Measurements from ENCODE around the gene ERAL1. TPM values are rescaled to one million over a fixed set of nuclear protein-coding genes. Genes with fewer than 3 reads are reported as not detected.

ERAL1 gene
- total and polyA plus RNA-seq, 2 of the 13 experiments (the other 11 are each of a cell fraction or from before 2014, with no cell fraction given), result 46.9 to 72.2 TPM

DNA sequence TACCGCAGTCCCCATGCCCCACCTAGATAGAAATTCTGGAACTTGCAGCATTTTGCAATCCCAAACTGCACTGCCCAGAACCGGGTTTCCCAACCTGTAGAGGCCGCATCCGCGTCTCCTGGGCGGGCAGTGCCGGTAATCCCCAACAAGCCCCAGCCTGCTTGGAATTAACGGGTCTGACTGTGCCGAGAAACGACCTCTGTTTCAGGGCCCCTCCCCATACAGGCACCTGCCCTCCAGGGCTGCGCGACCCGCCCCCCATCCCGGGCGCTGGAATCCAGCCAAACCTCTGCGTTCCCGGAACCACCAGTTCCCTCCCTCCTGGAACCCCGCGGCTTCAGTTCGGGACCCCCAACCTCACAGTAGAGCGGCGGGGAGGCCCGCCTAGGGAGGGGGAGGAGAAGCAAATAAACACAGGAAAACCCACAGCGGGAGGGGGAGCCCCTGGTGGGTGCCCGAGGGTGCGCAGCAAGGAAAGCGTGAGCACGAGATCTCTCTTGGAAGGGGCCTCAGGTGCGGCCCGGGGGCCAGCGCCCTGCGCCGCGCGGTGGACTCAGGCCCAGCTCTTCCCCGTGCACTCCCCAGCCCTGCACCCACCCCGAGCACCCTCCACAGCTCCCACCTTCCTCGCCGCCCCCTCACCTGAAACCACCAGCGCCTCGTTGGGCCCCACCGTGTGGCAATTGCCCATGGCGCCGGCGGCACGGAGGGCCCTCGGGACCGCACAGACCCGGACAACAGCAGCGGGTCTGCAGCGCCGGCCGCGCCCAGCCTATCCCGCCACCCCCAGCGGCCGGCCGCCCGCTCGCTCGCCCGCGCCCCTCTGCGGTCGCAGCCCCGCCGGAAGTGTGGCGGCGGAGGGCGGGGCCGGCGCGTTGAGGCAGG is 42.3 kb downstream of the ERAL1 start, which contains the start of gene FLOT2 (continued):
- TF ChIP-seq, protein P1, sequence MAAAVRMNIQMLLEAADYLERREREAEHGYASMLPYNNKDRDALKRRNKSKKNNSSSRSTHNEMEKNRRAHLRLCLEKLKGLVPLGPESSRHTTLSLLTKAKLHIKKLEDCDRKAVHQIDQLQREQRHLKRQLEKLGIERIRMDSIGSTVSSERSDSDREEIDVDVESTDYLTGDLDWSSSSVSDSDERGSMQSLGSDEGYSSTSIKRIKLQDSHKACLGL (CRISPR knock-in tag; IDR thresholded peaks at IDR 0.05), result no peak; the same call in 1 of the 2 replicates
- TF ChIP-seq POLR2G (IDR thresholded peaks at IDR 0.05; ENCODE audit: low read depth, low read length), result peak; percentile 87
- TF ChIP-seq ZKSCAN1 (IDR thresholded peaks at IDR 0.05; ENCODE audit: low read length), result no peak
- no peak for TF ChIP-seq HNF4G (IDR thresholded peaks at IDR 0.05; ENCODE audit: borderline replicate concordance, low read depth, low read length)
- TF ChIP-seq HNF4G (CRISPR knock-in tag; IDR thresholded peaks at IDR 0.05; ENCODE audit: borderline replicate concordance, low read depth), result no peak
- TF ChIP-seq HMGXB4 (CRISPR knock-in tag; IDR thresholded peaks at IDR 0.05; ENCODE audit: borderline replicate concordance in 1 of 2, low read depth in 1 of 2), result peak; percentile 51 to 89
- TF ChIP-seq TMF1 (CRISPR knock-in tag; IDR thresholded peaks at IDR 0.05; ENCODE audit: low read depth), result no peak
- TF ChIP-seq ETV6 (CRISPR knock-in tag; conservative IDR thresholded peaks at IDR 0.05), result no peak
- TF ChIP-seq, protein P2, sequence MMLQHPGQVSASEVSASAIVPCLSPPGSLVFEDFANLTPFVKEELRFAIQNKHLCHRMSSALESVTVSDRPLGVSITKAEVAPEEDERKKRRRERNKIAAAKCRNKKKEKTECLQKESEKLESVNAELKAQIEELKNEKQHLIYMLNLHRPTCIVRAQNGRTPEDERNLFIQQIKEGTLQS (CRISPR knock-in tag; IDR thresholded peaks at IDR 0.05), result 0 out of 2 replicates have a peak, but pooled peaks have one; percentile 16
- TF ChIP-seq NFKBIZ (CRISPR knock-in tag; IDR thresholded peaks at IDR 0.05), result no peak
- no peak for TF ChIP-seq GTF3A (CRISPR knock-in tag; conservative IDR thresholded peaks at IDR 0.05)
- TF ChIP-seq IKZF5 (CRISPR knock-in tag; IDR thresholded peaks at IDR 0.05), result 0 out of 2 replicates have a peak, but pooled peaks have one; percentile 10
- no peak for TF ChIP-seq ZNF850 (CRISPR knock-in tag; conservative IDR thresholded peaks at IDR 0.05)
- no peak; the same call in 1 of the 2 replicates for TF ChIP-seq MIER3 (CRISPR knock-in tag; IDR thresholded peaks at IDR 0.05; ENCODE audit: borderline replicate concordance)
- TF ChIP-seq, protein P3, sequence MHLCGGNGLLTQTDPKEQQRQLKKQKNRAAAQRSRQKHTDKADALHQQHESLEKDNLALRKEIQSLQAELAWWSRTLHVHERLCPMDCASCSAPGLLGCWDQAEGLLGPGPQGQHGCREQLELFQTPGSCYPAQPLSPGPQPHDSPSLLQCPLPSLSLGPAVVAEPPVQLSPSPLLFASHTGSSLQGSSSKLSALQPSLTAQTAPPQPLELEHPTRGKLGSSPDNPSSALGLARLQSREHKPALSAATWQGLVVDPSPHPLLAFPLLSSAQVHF (CRISPR knock-in tag; IDR thresholded peaks at IDR 0.05), result 0 out of 2 replicates have a peak, but pooled peaks have one; percentile 30
- no peak for TF ChIP-seq MIXL1 (CRISPR knock-in tag; IDR thresholded peaks at IDR 0.05)
- no peak for TF ChIP-seq NFYB (CRISPR knock-in tag; IDR thresholded peaks at IDR 0.05)
- peak; percentile 76; the same call in 1 of the 2 replicates for TF ChIP-seq ZNF709 (CRISPR knock-in tag; IDR thresholded peaks at IDR 0.05)
- TF ChIP-seq SRF (IDR thresholded peaks at IDR 0.05; ENCODE audit: low read depth, low read length), result no peak
- peak; percentile 37 for TF ChIP-seq ZNF883 (CRISPR knock-in tag; IDR thresholded peaks at IDR 0.05; ENCODE audit: not compliant biosample characterization)
- no peak for TF ChIP-seq EHMT2 (IDR thresholded peaks at IDR 0.05; ENCODE audit: borderline replicate concordance, low read depth, low read length)
- TF ChIP-seq MAZ (IDR thresholded peaks at IDR 0.05; ENCODE audit: borderline replicate concordance, low read depth, low read length), result peak; percentile 43; the same call in 1 of the 2 replicates
- peak; percentile 82 for TF ChIP-seq MAZ (CRISPR knock-in tag; IDR thresholded peaks at IDR 0.05; ENCODE audit: low read depth)
- no peak for TF ChIP-seq TBX3 (IDR thresholded peaks at IDR 0.05; ENCODE audit: borderline replicate concordance)

Measured in HepG2 (cell line).